GM12874 (cell line): ENCODE data around the gene ACVR2B.
A peak's percentile ranks its signal among the peaks of the same experiment; 100 is the strongest.

Experiments used
- TF ChIP-seq, protein P1 (sequence below): IDR thresholded peaks from 2 replicates; pipeline ENCODE4 v1.5.1; 2011; ENCODE audit warnings: low read depth, mild to moderate bottlenecking, control low read depth, low read length, moderate library complexity; ENCODE audit not compliant: insufficient read depth

ACVR2B gene

DNA sequence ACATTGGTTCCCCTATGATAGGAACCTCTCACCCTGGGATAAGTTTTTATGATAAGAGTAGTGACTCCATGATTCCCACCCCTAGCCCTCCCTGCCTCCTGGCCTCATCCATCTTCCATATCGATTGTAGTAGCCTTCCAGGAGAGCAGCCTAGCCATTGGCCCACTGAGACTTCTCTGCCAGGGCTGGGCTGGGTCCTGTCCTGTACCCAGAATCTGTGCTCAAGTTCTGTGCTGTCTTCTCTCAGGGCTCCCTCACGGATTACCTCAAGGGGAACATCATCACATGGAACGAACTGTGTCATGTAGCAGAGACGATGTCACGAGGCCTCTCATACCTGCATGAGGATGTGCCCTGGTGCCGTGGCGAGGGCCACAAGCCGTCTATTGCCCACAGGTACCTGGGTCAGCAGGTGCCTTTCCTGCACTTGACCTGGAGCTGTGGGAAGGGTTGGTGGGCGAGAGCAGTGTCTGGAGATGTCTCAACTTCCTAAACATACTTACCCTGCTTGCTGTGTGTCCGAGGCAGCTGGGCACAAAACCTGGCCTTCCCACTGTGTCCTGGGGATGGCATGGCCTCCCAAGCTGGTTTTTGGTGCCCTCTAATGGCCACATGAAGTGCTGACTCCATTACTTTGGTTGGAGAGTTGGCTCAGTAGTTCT is 25.9 kb downstream of the ACVR2B start:
- TF ChIP-seq, protein P1, sequence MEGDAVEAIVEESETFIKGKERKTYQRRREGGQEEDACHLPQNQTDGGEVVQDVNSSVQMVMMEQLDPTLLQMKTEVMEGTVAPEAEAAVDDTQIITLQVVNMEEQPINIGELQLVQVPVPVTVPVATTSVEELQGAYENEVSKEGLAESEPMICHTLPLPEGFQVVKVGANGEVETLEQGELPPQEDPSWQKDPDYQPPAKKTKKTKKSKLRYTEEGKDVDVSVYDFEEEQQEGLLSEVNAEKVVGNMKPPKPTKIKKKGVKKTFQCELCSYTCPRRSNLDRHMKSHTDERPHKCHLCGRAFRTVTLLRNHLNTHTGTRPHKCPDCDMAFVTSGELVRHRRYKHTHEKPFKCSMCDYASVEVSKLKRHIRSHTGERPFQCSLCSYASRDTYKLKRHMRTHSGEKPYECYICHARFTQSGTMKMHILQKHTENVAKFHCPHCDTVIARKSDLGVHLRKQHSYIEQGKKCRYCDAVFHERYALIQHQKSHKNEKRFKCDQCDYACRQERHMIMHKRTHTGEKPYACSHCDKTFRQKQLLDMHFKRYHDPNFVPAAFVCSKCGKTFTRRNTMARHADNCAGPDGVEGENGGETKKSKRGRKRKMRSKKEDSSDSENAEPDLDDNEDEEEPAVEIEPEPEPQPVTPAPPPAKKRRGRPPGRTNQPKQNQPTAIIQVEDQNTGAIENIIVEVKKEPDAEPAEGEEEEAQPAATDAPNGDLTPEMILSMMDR, result peak; percentile 83

DNA sequence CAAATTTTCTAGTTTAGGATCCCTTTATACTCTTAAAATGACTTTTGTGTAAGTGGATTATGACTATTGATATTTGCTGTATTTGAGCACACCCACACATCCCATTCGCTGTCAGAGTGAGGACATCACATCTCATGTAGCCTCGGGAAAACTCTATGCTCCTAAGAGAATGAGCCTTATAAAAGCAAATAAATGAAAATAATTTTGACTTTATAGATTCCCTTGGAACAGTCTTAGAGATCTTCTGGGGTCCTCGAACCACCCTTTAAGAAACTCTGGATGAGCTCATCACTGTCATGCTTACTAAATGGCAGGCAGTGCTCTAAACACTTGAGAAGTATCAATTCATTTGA is 26.4 kb downstream of the ACVR2B start:
- TF ChIP-seq, protein P1, result no peak

DNA sequence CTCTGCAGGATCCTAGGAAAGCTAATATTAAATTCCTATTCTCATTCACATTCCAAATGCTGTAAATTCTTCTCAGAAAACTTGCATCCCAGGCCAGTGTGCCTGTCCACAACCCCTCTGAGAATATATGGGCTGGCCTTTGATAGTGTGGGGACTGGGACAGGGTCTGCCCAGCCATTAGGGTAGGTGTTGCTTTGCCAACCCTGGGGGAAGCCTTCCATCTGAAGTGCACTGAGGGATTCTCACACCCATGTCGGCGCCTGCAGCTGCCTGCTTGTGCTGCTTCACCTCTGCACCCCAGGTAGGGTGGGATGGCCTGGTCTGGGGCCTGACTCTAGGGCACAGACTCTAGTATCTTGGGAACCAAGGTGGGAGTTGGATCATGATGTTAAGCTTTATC is 27.2 kb downstream of the ACVR2B start:
- TF ChIP-seq, protein P1, result no peak

DNA sequence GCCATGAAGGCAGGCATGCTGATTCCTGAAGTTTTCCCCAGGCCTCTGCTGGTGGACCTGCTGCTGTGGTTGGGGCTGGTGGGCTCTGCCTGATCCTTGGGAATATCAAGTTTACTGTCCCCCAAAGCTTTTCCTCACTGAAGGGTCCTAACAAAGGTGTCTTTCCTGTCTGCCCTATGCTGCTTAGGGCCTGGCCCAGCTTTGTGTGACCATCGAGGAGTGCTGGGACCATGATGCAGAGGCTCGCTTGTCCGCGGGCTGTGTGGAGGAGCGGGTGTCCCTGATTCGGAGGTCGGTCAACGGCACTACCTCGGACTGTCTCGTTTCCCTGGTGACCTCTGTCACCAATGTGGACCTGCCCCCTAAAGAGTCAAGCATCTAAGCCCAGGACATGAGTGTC is 29.3 kb downstream of the ACVR2B start:
- TF ChIP-seq, protein P1, result no peak

DNA sequence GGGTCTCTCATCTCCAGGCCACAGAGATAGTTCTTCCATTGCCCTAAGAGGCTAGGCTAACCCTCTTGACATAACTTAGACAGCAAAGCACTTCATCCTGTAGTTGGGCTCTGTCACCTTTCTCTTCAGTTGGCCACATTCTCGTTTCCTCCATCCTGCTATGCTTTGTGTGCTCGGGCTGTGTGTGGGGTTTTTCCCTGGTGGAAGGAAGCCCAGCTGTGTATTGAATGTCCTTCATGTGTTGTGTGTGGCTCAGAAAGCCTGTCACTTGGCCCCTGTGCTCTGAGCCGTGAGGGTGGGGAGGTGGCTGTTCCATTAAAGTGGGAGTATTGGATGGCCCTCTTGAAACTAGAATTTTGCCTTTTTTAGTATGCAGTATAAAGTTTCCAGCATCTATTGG is 33.6 kb downstream of the ACVR2B start:
- TF ChIP-seq, protein P1, result no peak

DNA sequence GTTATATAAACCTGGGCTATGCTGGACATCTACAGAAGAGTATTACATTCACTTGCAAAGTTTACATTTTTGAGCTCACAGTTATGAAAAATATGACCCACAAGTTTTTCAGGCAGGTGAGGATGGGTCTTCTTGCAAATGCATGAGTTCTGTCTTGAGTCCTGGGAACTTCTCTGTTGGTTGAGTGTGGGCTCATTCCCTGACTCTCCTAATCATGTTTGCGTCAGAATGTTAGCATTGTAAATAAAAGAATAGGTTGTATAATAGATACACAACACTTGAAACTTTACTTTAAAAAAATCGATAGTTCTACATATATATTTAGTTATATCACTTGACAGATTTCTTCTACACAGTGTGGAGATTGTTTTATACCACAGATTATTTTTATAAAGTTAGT is 35.3 kb downstream of the ACVR2B start:
- TF ChIP-seq, protein P1, result no peak

DNA sequence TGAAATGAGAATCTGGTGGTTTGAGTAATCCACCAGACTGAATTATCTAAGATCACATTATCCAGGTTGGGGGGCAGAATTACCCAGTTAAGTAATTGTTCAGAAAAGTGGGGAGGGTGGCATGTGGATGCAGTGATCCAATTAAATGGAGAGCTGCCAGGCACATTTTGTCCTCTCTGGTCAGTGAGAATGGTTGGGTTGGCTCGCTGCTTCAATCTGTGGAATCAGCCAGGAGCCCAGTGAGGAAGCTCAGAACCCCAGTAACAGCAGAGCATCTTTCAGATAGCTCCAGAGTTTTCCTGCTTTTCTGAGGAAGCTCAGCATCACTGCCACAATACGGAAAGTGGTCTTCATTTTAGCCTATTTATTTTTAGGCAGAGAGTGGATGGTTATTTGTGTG is 36.1 kb downstream of the ACVR2B start:
- TF ChIP-seq, protein P1, result no peak
